Kasumi-1 (cell line): ENCODE data around the gene CCDC188.

Experiments used
- DNase-seq, 2 experiments: peaks; one replicate each; lab custom pipeline; 2025; lab: John Stamatoyannopoulos, UW

The CCDC188 gene

GRCh38 chr22:20150381-20151275, at the start of gene CCDC188:
CCDC188 (minus strand) TSS chr22:20151055; CDS start chr22:20150986, 69 bp downstream.
- DNase-seq, result no peak

GRCh38 chr22:20199906-20200305, 49.1 kb upstream of the CCDC188 start:
- no peak for DNase-seq

GRCh38 chr22:20199413-20199842, 48.6 kb upstream of the CCDC188 start:
- DNase-seq, result no peak

- no peak for DNase-seq
These were observed 47.9 kb upstream of the CCDC188 start for GRCh38 chr22:20198557-20199319.

- no peak for DNase-seq
These were observed 46.7 kb upstream of the CCDC188 start for GRCh38 chr22:20197407-20198030.

GRCh38 chr22:20196094-20196842, 45.4 kb upstream of the CCDC188 start:
- no peak for DNase-seq

- DNase-seq, result no peak
These were observed 44.1 kb upstream of the CCDC188 start for GRCh38 chr22:20194681-20195593.

- no peak for DNase-seq
These were observed 43.1 kb upstream of the CCDC188 start for GRCh38 chr22:20193761-20194494.

GRCh38 chr22:20192972-20193760, 42.3 kb upstream of the CCDC188 start:
- DNase-seq, result no peak

GRCh38 chr22:20192293-20192971, 41.6 kb upstream of the CCDC188 start:
- no peak for DNase-seq

GRCh38 chr22:20191803-20192202, 40.9 kb upstream of the CCDC188 start:
- DNase-seq, result no peak

- no peak for DNase-seq
These were observed 40.2 kb upstream of the CCDC188 start for GRCh38 chr22:20191000-20191515.

- no peak for DNase-seq
These were observed 37.7 kb upstream of the CCDC188 start for GRCh38 chr22:20188567-20188877.

- DNase-seq, result no peak
These were observed 37.1 kb upstream of the CCDC188 start for GRCh38 chr22:20187777-20188566.

- DNase-seq, result no peak
These were observed 36.2 kb upstream of the CCDC188 start for GRCh38 chr22:20186871-20187546.

- no peak for DNase-seq
These were observed 35.5 kb upstream of the CCDC188 start for GRCh38 chr22:20186183-20186870.

- no peak for DNase-seq
These were observed 34.9 kb upstream of the CCDC188 start for GRCh38 chr22:20185750-20186149.
